GM12878 (cell line): ENCODE data around the gene HUNK. TPM values are rescaled to one million over a fixed set of nuclear protein-coding genes. Genes with fewer than 3 reads are reported as not detected.

Source experiments
- ATAC-seq: fragments of 200-7000 bp; cut with Tn5 transposase; 3 replicates; pipeline ENCODE4 v1.9.1; 2020; ENCODE audit warnings: mild to moderate bottlenecking, moderate library complexity
- BruUV-seq: library from RNA; stranded (reverse); fragments of 400-500 nt; replicated peaks from 2 replicates; lab custom pipeline; 2021; lab: Mats Ljungman, UMichigan
- CTCF ChIA-PET: fragments of 300-600 bp; sonication (Branson Sonifier 250); formaldehyde crosslinking; extraction: SDS; loops from one replicate; lab custom pipeline; 2021; ENCODE audit warnings: inconsistent platforms; lab: Yijun Ruan, JAX
- POLR2A ChIA-PET: fragments of 350-600 bp; formaldehyde crosslinking; extraction: SDS; loops from one replicate; lab custom pipeline; 2021; ENCODE audit warnings: inconsistent platforms; lab: Charles Lee
- RAD21 ChIA-PET: fragments of 300-600 bp; sonication (Branson Sonifier 250); formaldehyde crosslinking; loops from one replicate; lab custom pipeline; 2023; ENCODE audit warnings: antibody characterized with exemption; ENCODE audit not compliant: unreplicated experiment; lab: Charles Lee
- SMC1A ChIA-PET: fragments of 300-600 bp; sonication (Branson Sonifier 250); formaldehyde crosslinking; loops from one replicate; lab custom pipeline; 2023; ENCODE audit not compliant: unreplicated experiment, uncharacterized antibody; lab: Charles Lee
- DNase-seq: peaks from one replicate; pipeline ENCODE4 v3.0.0-alpha.2; 2011; ENCODE audit warnings: low read depth, low spot score
- FAIRE-seq: peaks from 3 replicates; lab custom pipeline; 2011; peaks lifted over from hg19 to GRCh38; lab: Jason Lieb, UNC
- H2AFZ ChIP-seq: 2 replicates; pipeline ENCODE4 v1.6.0; 2011; ENCODE audit warnings: low read depth, low read length, control low read depth; ENCODE audit not compliant: control insufficient read depth
- H3K27ac ChIP-seq: 2 replicates; pipeline ENCODE4 v1.5.1; 2011; ENCODE audit warnings: control low read depth; ENCODE audit not compliant: control insufficient read depth, insufficient read depth
- H3K27me3 ChIP-seq, 2 experiments: replicated peaks in 1 of 2; 2 replicates each; pipeline versions ENCODE4 v1.6.0 to v1.6.1; 2011; ENCODE audit warnings: low read length in 1 of 2; ENCODE audit not compliant: control insufficient read depth in 2 of 2, insufficient read depth in 2 of 2
- H3K36me3 ChIP-seq, 2 experiments: 2 replicates each; pipeline ENCODE4 v1.5.1; 2011; ENCODE audit warnings: low read length in 1 of 2; ENCODE audit not compliant: control insufficient read depth in 2 of 2, insufficient read depth in 2 of 2
- H3K4me1 ChIP-seq: 2 replicates; pipeline ENCODE4 v1.6.1; 2011; ENCODE audit warnings: mild to moderate bottlenecking, low read length, moderate library complexity, mixed read lengths; ENCODE audit not compliant: control insufficient read depth, insufficient read depth
- H3K4me2 ChIP-seq: 2 replicates; pipeline ENCODE4 v1.6.0; 2011; ENCODE audit warnings: control low read depth; ENCODE audit not compliant: control insufficient read depth, insufficient read depth
- H3K4me3 ChIP-seq: fragments of 200-600 bp; sonication (generic); 2 replicates; pipeline ENCODE4 v1.5.1; 2016
- H3K79me2 ChIP-seq: 2 replicates; pipeline ENCODE4 v1.6.0; 2011; ENCODE audit warnings: low read length; ENCODE audit not compliant: control insufficient read depth, insufficient read depth
- H3K9ac ChIP-seq: 2 replicates; pipeline ENCODE4 v1.8.0; 2011; ENCODE audit warnings: low read length, control low read depth, mixed read lengths; ENCODE audit not compliant: control insufficient read depth, insufficient read depth
- H3K9me3 ChIP-seq: replicated peaks from 3 replicates; pipeline ENCODE4 v1.5.1; 2011; ENCODE audit warnings: mild to moderate bottlenecking, low read length; ENCODE audit not compliant: control insufficient read depth, insufficient read depth
- H4K20me1 ChIP-seq: 2 replicates; pipeline ENCODE4 v1.6.0; 2011; ENCODE audit not compliant: control insufficient read depth, insufficient read depth
- CHD4 ChIP-seq: fragments of 200-600 bp; sonication (generic); IDR thresholded peaks from 2 replicates; pipeline ENCODE4 v1.6.1; 2016; ENCODE audit warnings: mild to moderate bottlenecking
- CTCF ChIP-seq, 3 experiments: IDR thresholded peaks in 2 of 3; conservative IDR thresholded peaks in 1 of 3; 2 replicates each; pipeline ENCODE4 v1.5.1; 2011; ENCODE audit warnings: low read depth in 3 of 3, low read length in 3 of 3, mild to moderate bottlenecking in 3 of 3, control low read depth in 2 of 3, moderate library complexity in 2 of 3, inconsistent platforms in 1 of 3, mixed read lengths in 1 of 3; ENCODE audit not compliant: control insufficient read depth in 2 of 3, insufficient read depth in 1 of 3; ENCODE audit errors: extremely low read depth in 1 of 3
- HCFC1 ChIP-seq: fragments of 150-350 bp; IDR thresholded peaks from 2 replicates; pipeline ENCODE4 v1.6.1; 2014; ENCODE audit warnings: low read length
- JUND ChIP-seq: IDR thresholded peaks from 2 replicates; pipeline ENCODE4 v1.6.1; 2012; ENCODE audit warnings: low read depth, mild to moderate bottlenecking, low read length, improper control_type of control experiment, moderate library complexity
- KDM1A ChIP-seq: fragments of 200-600 bp; sonication (generic); IDR thresholded peaks from 2 replicates; pipeline ENCODE4 v1.6.1; 2016; ENCODE audit warnings: borderline replicate concordance
- MYC ChIP-seq: IDR thresholded peaks from 2 replicates; pipeline ENCODE4 v1.6.1; 2011; ENCODE audit warnings: mild to moderate bottlenecking, low read length, moderate library complexity, inconsistent platforms; ENCODE audit not compliant: insufficient read depth, insufficient replicate concordance, insufficient read length, severe bottlenecking
- RB1 ChIP-seq: fragments of 450-650 bp; formaldehyde crosslinking; IDR thresholded peaks from 2 replicates; pipeline ENCODE4 v1.6.1; 2017; ENCODE audit warnings: mild to moderate bottlenecking, borderline replicate concordance
- RELA ChIP-seq: fragments of 450-650 bp; IDR thresholded peaks from 2 replicates; pipeline ENCODE4 v1.8.0; 2014; ENCODE audit warnings: borderline replicate concordance; ENCODE audit not compliant: partially characterized antibody
- ZBED1 ChIP-seq: IDR thresholded peaks from 2 replicates; pipeline ENCODE4 v1.6.1; 2016; ENCODE audit warnings: borderline replicate concordance
- ZNF274 ChIP-seq: IDR thresholded peaks from one replicate; pipeline ENCODE4 v1.8.0; 2011; ENCODE audit not compliant: insufficient read length, insufficient read depth
- WGBS: methylation state at CpG from one replicate; pipeline ENCODE4 v1.1.6; 2016; ENCODE audit warnings: low lambda C conversion rate; ENCODE audit not compliant: insufficient replicate concordance, insufficient coverage; ENCODE audit errors: missing lambda C conversion rate; 5-methylcytosine and 5-hydroxymethylcytosine counted together
- in situ Hi-C: fragments of 300-500 bp; cut with MboI; formaldehyde crosslinking; loops from 9 replicates; pipeline ENCODE4 v1.14.3; 2018; ENCODE audit warnings: mixed read lengths
- intact Hi-C: fragments of 100-400 bp; cut with micrococcal nuclease; formaldehyde crosslinking; loops from one replicate; pipeline ENCODE4 v1.14.2; 2022; ENCODE audit not compliant: unreplicated experiment
- polyA plus RNA-seq, 11 experiments: library from polyadenylated mRNA; depleted of rRNA in 4 of 11; unstranded in 6 of 11; stranded (reverse) in 5 of 11; fragments of >200 nt; fragmentation: Nextera tagmentation in 4 of 11; fragmentation: Illumina TruSeq in 1 of 11; extraction: Ambion mirVana in 4 of 11; extraction: Trizol in 1 of 11; gene quantifications; 1 replicate in 1 of 11; 2 replicates in 10 of 11; pipeline versions ENCODE4 v1.2.1 to v1.2.3, GENCODE V29; 2011 to 2016; ENCODE audit warnings: inconsistent platforms in 2 of 11, missing spikeins in 2 of 11, low read depth in 1 of 11
- total RNA-seq, 4 experiments: library from RNA; depleted of rRNA in 3 of 4; stranded (reverse); fragments of >200 nt in 3 of 4; fragmentation: Illumina TruSeq in 1 of 4; extraction: Trizol in 1 of 4; gene quantifications; 2 replicates each; pipeline versions ENCODE4 v1.2.1 to v1.2.3, GENCODE V29; 2013 to 2021
- TF ChIP-seq, protein P1 (sequence below): fragments of 450-650 bp; formaldehyde crosslinking; IDR thresholded peaks from 2 replicates; pipeline ENCODE4 v1.5.0; 2022; ENCODE audit warnings: mild to moderate bottlenecking, missing genetic modification characterization
- TF ChIP-seq, protein P2 (sequence below): IDR thresholded peaks from 2 replicates; pipeline ENCODE4 v1.6.1; 2012; ENCODE audit warnings: low read depth, low read length, improper control_type of control experiment
- TF ChIP-seq, protein P3 (sequence below): fragments of 450-650 bp; IDR thresholded peaks from 2 replicates; pipeline ENCODE4 v1.6.1; 2017; ENCODE audit warnings: mild to moderate bottlenecking, moderate library complexity

Gene HUNK
- total and polyA plus RNA-seq, 10 of the 15 experiments (the other 5 are each of a cell fraction or from before 2014, with no cell fraction given) = under 0.01 to 0.14 (median 0.03) TPM; not detected in 7

- Histone ChIP-seq H3K9ac (no peak overlapping the region), H3K36me3 (no peaks in the 10 kb centered on the region), H3K4me2 (no peak overlapping the region), H3K79me2 (no peaks in the 10 kb centered on the region), H3K9me3 (no peaks in the 10 kb centered on the region), H3K4me3 (no peak overlapping the region), H4K20me1 (no peaks in the 10 kb centered on the region), H3K27me3 (0 out of 4 replicates have a peak, but pooled peaks cover 0 to 7% of the 10 kb centered on the region in 2 experiments), H3K4me1 (no peaks in the 10 kb centered on the region), H3K27ac (no peak overlapping the region), H2AFZ (no peak overlapping the region)
- in situ Hi-C loops = no loop called here
- ChIA-PET POLR2A (no interaction called here), RAD21 (no interaction called here), SMC1A (interaction anchor here (0.8 to 2.0 kb wide), 2 partner anchors 391 to 392 kb away, joined by 4 to 7 read pairs; no protein-coding TSS in a partner anchor), CTCF (interaction anchor here (0.5 to 3.2 kb wide), 6 partner anchors 18 to 394 kb away, joined by 3 to 27 read pairs (median 3); no protein-coding TSS in a partner anchor)
- ATAC-seq = peak; percentile 95
- intact Hi-C loops = loop anchor here (1.0 to 10.0 kb wide), 2 partner anchors 392 to 739 kb away; no protein-coding TSS in a partner anchor
- BruUV-seq = no TSS peak
- 25% methylated on average over 15 of the region's 15 CpGs for WGBS
- no peak for FAIRE-seq
- DNase-seq = no peak
- no peak for TF ChIP-seq CHD4
- TF ChIP-seq, protein P1, sequence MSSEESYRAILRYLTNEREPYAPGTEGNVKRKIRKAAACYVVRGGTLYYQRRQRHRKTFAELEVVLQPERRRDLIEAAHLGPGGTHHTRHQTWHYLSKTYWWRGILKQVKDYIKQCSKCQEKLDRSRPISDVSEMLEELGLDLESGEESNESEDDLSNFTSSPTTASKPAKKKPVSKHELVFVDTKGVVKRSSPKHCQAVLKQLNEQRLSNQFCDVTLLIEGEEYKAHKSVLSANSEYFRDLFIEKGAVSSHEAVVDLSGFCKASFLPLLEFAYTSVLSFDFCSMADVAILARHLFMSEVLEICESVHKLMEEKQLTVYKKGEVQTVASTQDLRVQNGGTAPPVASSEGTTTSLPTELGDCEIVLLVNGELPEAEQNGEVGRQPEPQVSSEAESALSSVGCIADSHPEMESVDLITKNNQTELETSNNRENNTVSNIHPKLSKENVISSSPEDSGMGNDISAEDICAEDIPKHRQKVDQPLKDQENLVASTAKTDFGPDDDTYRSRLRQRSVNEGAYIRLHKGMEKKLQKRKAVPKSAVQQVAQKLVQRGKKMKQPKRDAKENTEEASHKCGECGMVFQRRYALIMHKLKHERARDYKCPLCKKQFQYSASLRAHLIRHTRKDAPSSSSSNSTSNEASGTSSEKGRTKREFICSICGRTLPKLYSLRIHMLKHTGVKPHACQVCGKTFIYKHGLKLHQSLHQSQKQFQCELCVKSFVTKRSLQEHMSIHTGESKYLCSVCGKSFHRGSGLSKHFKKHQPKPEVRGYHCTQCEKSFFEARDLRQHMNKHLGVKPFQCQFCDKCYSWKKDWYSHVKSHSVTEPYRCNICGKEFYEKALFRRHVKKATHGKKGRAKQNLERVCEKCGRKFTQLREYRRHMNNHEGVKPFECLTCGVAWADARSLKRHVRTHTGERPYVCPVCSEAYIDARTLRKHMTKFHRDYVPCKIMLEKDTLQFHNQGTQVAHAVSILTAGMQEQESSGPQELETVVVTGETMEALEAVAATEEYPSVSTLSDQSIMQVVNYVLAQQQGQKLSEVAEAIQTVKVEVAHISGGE (CRISPR knock-in tag) = no peak
- TF ChIP-seq RB1 = no peak
- peak; percentile 66 to 79 (median 76) for TF ChIP-seq CTCF (IDR thresholded peaks at IDR 0.05 in 2 of 3, conservative IDR thresholded peaks at IDR 0.05 in 1 of 3; ENCODE audit: control insufficient read depth in 2 of 3, extremely low read depth in 1 of 3, insufficient read depth in 1 of 3, low read depth in 3 of 3, low read length in 3 of 3)
- TF ChIP-seq ZNF274 = no peak
- TF ChIP-seq, protein P2, sequence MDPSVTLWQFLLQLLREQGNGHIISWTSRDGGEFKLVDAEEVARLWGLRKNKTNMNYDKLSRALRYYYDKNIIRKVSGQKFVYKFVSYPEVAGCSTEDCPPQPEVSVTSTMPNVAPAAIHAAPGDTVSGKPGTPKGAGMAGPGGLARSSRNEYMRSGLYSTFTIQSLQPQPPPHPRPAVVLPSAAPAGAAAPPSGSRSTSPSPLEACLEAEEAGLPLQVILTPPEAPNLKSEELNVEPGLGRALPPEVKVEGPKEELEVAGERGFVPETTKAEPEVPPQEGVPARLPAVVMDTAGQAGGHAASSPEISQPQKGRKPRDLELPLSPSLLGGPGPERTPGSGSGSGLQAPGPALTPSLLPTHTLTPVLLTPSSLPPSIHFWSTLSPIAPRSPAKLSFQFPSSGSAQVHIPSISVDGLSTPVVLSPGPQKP = no peak
- no peak for TF ChIP-seq MYC
- no peak for TF ChIP-seq KDM1A
- no peak for TF ChIP-seq JUND
- TF ChIP-seq, protein P3, sequence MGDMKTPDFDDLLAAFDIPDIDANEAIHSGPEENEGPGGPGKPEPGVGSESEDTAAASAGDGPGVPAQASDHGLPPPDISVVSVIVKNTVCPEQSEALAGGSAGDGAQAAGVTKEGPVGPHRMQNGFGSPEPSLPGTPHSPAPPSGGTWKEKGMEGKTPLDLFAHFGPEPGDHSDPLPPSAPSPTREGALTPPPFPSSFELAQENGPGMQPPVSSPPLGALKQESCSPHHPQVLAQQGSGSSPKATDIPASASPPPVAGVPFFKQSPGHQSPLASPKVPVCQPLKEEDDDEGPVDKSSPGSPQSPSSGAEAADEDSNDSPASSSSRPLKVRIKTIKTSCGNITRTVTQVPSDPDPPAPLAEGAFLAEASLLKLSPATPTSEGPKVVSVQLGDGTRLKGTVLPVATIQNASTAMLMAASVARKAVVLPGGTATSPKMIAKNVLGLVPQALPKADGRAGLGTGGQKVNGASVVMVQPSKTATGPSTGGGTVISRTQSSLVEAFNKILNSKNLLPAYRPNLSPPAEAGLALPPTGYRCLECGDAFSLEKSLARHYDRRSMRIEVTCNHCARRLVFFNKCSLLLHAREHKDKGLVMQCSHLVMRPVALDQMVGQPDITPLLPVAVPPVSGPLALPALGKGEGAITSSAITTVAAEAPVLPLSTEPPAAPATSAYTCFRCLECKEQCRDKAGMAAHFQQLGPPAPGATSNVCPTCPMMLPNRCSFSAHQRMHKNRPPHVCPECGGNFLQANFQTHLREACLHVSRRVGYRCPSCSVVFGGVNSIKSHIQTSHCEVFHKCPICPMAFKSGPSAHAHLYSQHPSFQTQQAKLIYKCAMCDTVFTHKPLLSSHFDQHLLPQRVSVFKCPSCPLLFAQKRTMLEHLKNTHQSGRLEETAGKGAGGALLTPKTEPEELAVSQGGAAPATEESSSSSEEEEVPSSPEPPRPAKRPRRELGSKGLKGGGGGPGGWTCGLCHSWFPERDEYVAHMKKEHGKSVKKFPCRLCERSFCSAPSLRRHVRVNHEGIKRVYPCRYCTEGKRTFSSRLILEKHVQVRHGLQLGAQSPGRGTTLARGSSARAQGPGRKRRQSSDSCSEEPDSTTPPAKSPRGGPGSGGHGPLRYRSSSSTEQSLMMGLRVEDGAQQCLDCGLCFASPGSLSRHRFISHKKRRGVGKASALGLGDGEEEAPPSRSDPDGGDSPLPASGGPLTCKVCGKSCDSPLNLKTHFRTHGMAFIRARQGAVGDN = no peak
- no peak for TF ChIP-seq ZBED1
- TF ChIP-seq RELA = no peak
- TF ChIP-seq HCFC1 = no peak
These were observed 6.7 kb upstream of the HUNK start for GRCh38 chr21:31866077-31866511.
